Measurements from ENCODE around the gene GUCA1A.

GUCA1A gene

GRCh38 chr6:42173101-42173500 is at the start of gene GUCA1A:
Gene GUCA1A (plus strand): TSS chr6:42173364. CDS start chr6:42173614, 250 bp downstream.
- no peak for DNase-seq

GRCh38 chr6:42123379-42124103 is 49.6 kb upstream of the GUCA1A start:
- DNase-seq, result no peak

- DNase-seq, result no peak
Measured at GRCh38 chr6:42124223-42124836, 48.8 kb upstream of the GUCA1A start.

GRCh38 chr6:42125231-42125630 is 47.9 kb upstream of the GUCA1A start:
- no peak for DNase-seq

GRCh38 chr6:42125663-42126062 is 47.5 kb upstream of the GUCA1A start:
- no peak for DNase-seq

GRCh38 chr6:42128460-42129359 is 44.5 kb upstream of the GUCA1A start:
- no peak for DNase-seq

GRCh38 chr6:42129360-42129676 is 43.8 kb upstream of the GUCA1A start:
- no peak for DNase-seq

- no peak for DNase-seq
Measured at GRCh38 chr6:42131531-42131930, 41.6 kb upstream of the GUCA1A start.

- DNase-seq, result no peak
Measured at GRCh38 chr6:42133926-42134325, 39.2 kb upstream of the GUCA1A start.

- no peak for DNase-seq
Measured at GRCh38 chr6:42135161-42135560, 38.0 kb upstream of the GUCA1A start.

GRCh38 chr6:42135722-42136121 is 37.4 kb upstream of the GUCA1A start:
- no peak for DNase-seq

GRCh38 chr6:42136508-42137193 is 36.5 kb upstream of the GUCA1A start:
- no peak for DNase-seq

GRCh38 chr6:42137194-42137753 is 35.9 kb upstream of the GUCA1A start:
- no peak for DNase-seq

- no peak for DNase-seq
Measured at GRCh38 chr6:42138190-42138589, 35.0 kb upstream of the GUCA1A start.

GRCh38 chr6:42138630-42139619 is 34.2 kb upstream of the GUCA1A start:
- DNase-seq, result peak; percentile 76

- no peak for DNase-seq
Measured at GRCh38 chr6:42140032-42140431, 33.1 kb upstream of the GUCA1A start.

GRCh38 chr6:42140756-42141602 is 32.2 kb upstream of the GUCA1A start:
- DNase-seq, result no peak

GRCh38 chr6:42141603-42142117 is 31.5 kb upstream of the GUCA1A start:
- peak; percentile 38 for DNase-seq

- DNase-seq, result peak; percentile 58
Measured at GRCh38 chr6:42142118-42142835, 30.9 kb upstream of the GUCA1A start, which contains the start of gene C6orf132. Gene C6orf132 (minus strand): TSS chr6:42142620. CDS start chr6:42142444, 176 bp downstream.
